ENCODE measurements around the gene KCNMA1. TPM values are rescaled to one million over a fixed set of nuclear protein-coding genes. Genes with fewer than 3 reads are reported as not detected.

KCNMA1 gene
- total RNA-seq, 2 experiments from 2014 or later = 0.55 to 1.5 TPM

- Mint-ChIP-seq H3K9me3 (ENCODE audit: low read depth) (peaks cover 3% of the 10 kb centered on the region), H3K27ac (no peak overlapping the region), H3K4me3 (no peak overlapping the region), H3K36me3 (no peaks in the 10 kb centered on the region), H3K4me1 (peaks cover 21% of the 10 kb centered on the region), H3K27me3 (peaks cover 29% of the 10 kb centered on the region)
- no peak for ATAC-seq
- CTCF ChIA-PET = no interaction called here
- DNase-seq = no peak
Observed at GRCh38 chr10:77283326-77283725, 354.3 kb downstream of the KCNMA1 start.

GRCh38 chr10:77282163-77282562 lies 355.4 kb downstream of the KCNMA1 start:
- no peak for ATAC-seq
- no peak for DNase-seq
- CTCF ChIA-PET = no interaction called here
- Mint-ChIP-seq H3K27me3 (peaks cover 37% of the 10 kb centered on the region), H3K36me3 (peaks cover 1% of the 10 kb centered on the region), H3K4me3 (no peak overlapping the region), H3K27ac (no peak overlapping the region), H3K9me3 (ENCODE audit: low read depth) (peaks cover 3% of the 10 kb centered on the region), H3K4me1 (peaks cover 21% of the 10 kb centered on the region)

GRCh38 chr10:77281719-77282118 lies 355.9 kb downstream of the KCNMA1 start:
- Mint-ChIP-seq H3K27me3 (peaks cover 33% of the 10 kb centered on the region), H3K4me3 (no peak overlapping the region), H3K4me1 (peaks cover 21% of the 10 kb centered on the region), H3K9me3 (ENCODE audit: low read depth) (peaks cover 3% of the 10 kb centered on the region), H3K36me3 (peaks cover 1% of the 10 kb centered on the region), H3K27ac (no peak overlapping the region)
- CTCF ChIA-PET = no interaction called here
- DNase-seq = no peak
- ATAC-seq = no peak

GRCh38 chr10:77279207-77279606 lies 358.4 kb downstream of the KCNMA1 start:
- CTCF ChIA-PET = no interaction called here

GRCh38 chr10:77274046-77274795 lies 363.4 kb downstream of the KCNMA1 start:
- Mint-ChIP-seq H3K4me1 (peaks cover 10% of the 10 kb centered on the region), H3K27me3 (peaks cover 27% of the 10 kb centered on the region), H3K27ac (no peak overlapping the region), H3K9me3 (ENCODE audit: low read depth) (no peaks in the 10 kb centered on the region), H3K4me3 (no peak overlapping the region), H3K36me3 (peaks cover 1% of the 10 kb centered on the region)
- DNase-seq = no peak
- ATAC-seq = no peak
- CTCF ChIA-PET = interaction anchor here (0.6 kb wide), 1 partner anchor 571 kb away, joined by 3 read pairs; no protein-coding TSS in a partner anchor

More at GRCh38 chr10:77279207-77279606, 358.4 kb downstream of the KCNMA1 start:
- peaks cover 1% of the 10 kb centered on the region for H3K36me3 Mint-ChIP-seq
- no peak overlapping the region for H3K27ac Mint-ChIP-seq
- DNase-seq = no peak
- peaks cover 36% of the 10 kb centered on the region for H3K27me3 Mint-ChIP-seq
- peak; percentile 27 for ATAC-seq
- H3K4me1 Mint-ChIP-seq = peaks cover 21% of the 10 kb centered on the region
- H3K9me3 Mint-ChIP-seq (ENCODE audit: low read depth) = peaks cover 3% of the 10 kb centered on the region
- no peak overlapping the region for H3K4me3 Mint-ChIP-seq

GRCh38 chr10:77269163-77269562 lies 368.4 kb downstream of the KCNMA1 start:
- DNase-seq = no peak
- Mint-ChIP-seq H3K9me3 (ENCODE audit: low read depth) (no peaks in the 10 kb centered on the region), H3K27me3 (peaks cover 19% of the 10 kb centered on the region), H3K36me3 (no peaks in the 10 kb centered on the region), H3K4me1 (peaks cover 12% of the 10 kb centered on the region), H3K4me3 (no peak overlapping the region), H3K27ac (no peak overlapping the region)
- ATAC-seq = no peak
- CTCF ChIA-PET = no interaction called here

- peaks cover 17% of the 10 kb centered on the region for H3K4me1 Mint-ChIP-seq
- H3K27ac Mint-ChIP-seq = no peak overlapping the region
- H3K36me3 Mint-ChIP-seq = no peaks in the 10 kb centered on the region
- H3K9me3 Mint-ChIP-seq (ENCODE audit: low read depth) = no peaks in the 10 kb centered on the region
- DNase-seq (no peak), ATAC-seq (no peak)
- no peak overlapping the region for H3K4me3 Mint-ChIP-seq
- H3K27me3 Mint-ChIP-seq = peaks cover 15% of the 10 kb centered on the region
- CTCF ChIA-PET = no interaction called here
Observed at GRCh38 chr10:77268721-77269120, 368.9 kb downstream of the KCNMA1 start.

- ATAC-seq (no peak), DNase-seq (no peak)
- peaks cover 24% of the 10 kb centered on the region for H3K4me1 Mint-ChIP-seq
- no peaks in the 10 kb centered on the region for H3K36me3 Mint-ChIP-seq
- H3K4me3 Mint-ChIP-seq = no peak overlapping the region
- H3K9me3 Mint-ChIP-seq (ENCODE audit: low read depth) = no peaks in the 10 kb centered on the region
- CTCF ChIA-PET = no interaction called here
- peaks cover 13% of the 10 kb centered on the region for H3K27me3 Mint-ChIP-seq
- no peak overlapping the region for H3K27ac Mint-ChIP-seq
Observed at GRCh38 chr10:77267703-77268675, 369.6 kb downstream of the KCNMA1 start.

- H3K27ac Mint-ChIP-seq = no peak overlapping the region
- peaks cover 21% of the 10 kb centered on the region for H3K27me3 Mint-ChIP-seq
- H3K4me1 Mint-ChIP-seq = peaks cover 19% of the 10 kb centered on the region
- DNase-seq (no peak), ATAC-seq (no peak)
- no peaks in the 10 kb centered on the region for H3K9me3 Mint-ChIP-seq (ENCODE audit: low read depth)
- no peak overlapping the region for H3K4me3 Mint-ChIP-seq
- CTCF ChIA-PET = no interaction called here
- H3K36me3 Mint-ChIP-seq = no peaks in the 10 kb centered on the region
Observed at GRCh38 chr10:77266242-77266641, 371.4 kb downstream of the KCNMA1 start.

- peak overlapping the region; percentile 76 for H3K27ac Mint-ChIP-seq
- H3K27me3 Mint-ChIP-seq = peaks cover 31% of the 10 kb centered on the region
- peak overlapping the region; percentile 6 for H3K4me3 Mint-ChIP-seq
- peaks cover 19% of the 10 kb centered on the region for H3K4me1 Mint-ChIP-seq
- H3K36me3 Mint-ChIP-seq = no peaks in the 10 kb centered on the region
- H3K9me3 Mint-ChIP-seq (ENCODE audit: low read depth) = peaks cover 2% of the 10 kb centered on the region
- ATAC-seq (peak; percentile 40), DNase-seq (no peak)
- CTCF ChIA-PET = no interaction called here
Observed at GRCh38 chr10:77264527-77264926, 373.1 kb downstream of the KCNMA1 start.

- CTCF ChIA-PET = no interaction called here
- peaks cover 33% of the 10 kb centered on the region for H3K27me3 Mint-ChIP-seq
- H3K4me3 Mint-ChIP-seq = peak overlapping the region; percentile 6
- peak; percentile 85 for ATAC-seq
- peak overlapping the region; percentile 76 for H3K27ac Mint-ChIP-seq
- peaks cover 19% of the 10 kb centered on the region for H3K4me1 Mint-ChIP-seq
- H3K9me3 Mint-ChIP-seq (ENCODE audit: low read depth) = peaks cover 2% of the 10 kb centered on the region
- DNase-seq = peak; percentile 68
- H3K36me3 Mint-ChIP-seq = no peaks in the 10 kb centered on the region
Observed at GRCh38 chr10:77264107-77264506, 373.5 kb downstream of the KCNMA1 start.

- CTCF ChIA-PET = no interaction called here
- no peak overlapping the region for H3K4me3 Mint-ChIP-seq
- H3K4me1 Mint-ChIP-seq = peaks cover 19% of the 10 kb centered on the region
- H3K27me3 Mint-ChIP-seq = peaks cover 33% of the 10 kb centered on the region
- H3K36me3 Mint-ChIP-seq = no peaks in the 10 kb centered on the region
- H3K27ac Mint-ChIP-seq = no peak overlapping the region
- H3K9me3 Mint-ChIP-seq (ENCODE audit: low read depth) = peaks cover 2% of the 10 kb centered on the region
- no peak for DNase-seq
- no peak for ATAC-seq
Observed at GRCh38 chr10:77263700-77264099, 373.9 kb downstream of the KCNMA1 start.

- Mint-ChIP-seq H3K4me1 (peaks cover 19% of the 10 kb centered on the region), H3K36me3 (no peaks in the 10 kb centered on the region), H3K4me3 (no peak overlapping the region), H3K27me3 (peaks cover 30% of the 10 kb centered on the region), H3K9me3 (ENCODE audit: low read depth) (peaks cover 4% of the 10 kb centered on the region), H3K27ac (no peak overlapping the region)
- no peak for DNase-seq
- CTCF ChIA-PET = no interaction called here
- ATAC-seq = no peak
Observed at GRCh38 chr10:77261146-77261545, 376.5 kb downstream of the KCNMA1 start.
